ENCODE results near the gene BCL7C. TPM values are rescaled to one million over a fixed set of nuclear protein-coding genes. Genes with fewer than 3 reads are reported as not detected.
A peak's percentile ranks its signal among the peaks of the same experiment; 100 is the strongest.

BCL7C gene
- total and polyA plus RNA-seq, 2 of the 13 experiments (the other 11 are each of a cell fraction or from before 2014, with no cell fraction given), result 17.7 to 33.8 TPM

DNA sequence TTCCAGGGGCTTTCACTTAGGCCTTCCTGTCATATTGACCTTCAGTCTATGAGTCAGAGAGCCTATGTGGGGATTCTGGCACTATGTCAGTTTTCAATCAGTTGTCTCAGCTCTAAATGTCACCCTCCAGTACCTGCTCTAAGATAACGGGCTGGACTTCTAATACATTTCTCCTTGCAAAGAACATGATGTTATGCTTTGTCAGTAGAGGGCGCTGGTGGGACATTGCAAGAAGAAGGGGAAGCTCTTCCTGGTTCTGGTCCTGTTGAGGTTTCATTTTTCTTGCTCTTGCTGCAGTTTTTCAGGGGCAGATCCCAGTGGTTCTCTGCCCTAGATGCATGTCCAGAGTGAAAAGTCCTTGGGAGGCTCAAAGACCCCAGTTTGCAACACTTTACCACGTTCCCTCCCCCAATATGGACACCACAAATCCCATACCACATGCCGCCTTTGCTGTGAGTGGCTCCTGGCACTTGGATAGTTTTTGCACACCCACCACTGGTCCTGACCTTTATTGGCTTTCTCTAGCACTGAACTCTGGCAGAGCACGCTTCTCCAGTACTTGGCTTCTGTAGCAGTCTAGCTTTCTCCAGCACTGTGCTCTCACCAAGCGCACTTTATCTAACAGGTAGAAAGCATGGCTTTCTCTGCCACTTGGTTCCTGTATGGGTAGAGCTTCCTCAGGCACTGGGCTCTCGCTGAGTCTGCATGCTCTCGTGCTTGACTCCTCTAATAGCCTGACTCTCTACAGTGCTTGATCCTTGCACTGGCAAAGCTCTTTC, 49.0 kb downstream of the BCL7C start (continued):
- TF ChIP-seq ASH2L (IDR thresholded peaks at IDR 0.05; ENCODE audit: insufficient read length, low read depth, low read length) (peak; percentile 57), RBM39 (IDR thresholded peaks at IDR 0.05; ENCODE audit: low read depth, low read length, poor library complexity, severe bottlenecking) (no peak), ZNF224 (CRISPR knock-in tag; IDR thresholded peaks at IDR 0.05) (0 out of 2 replicates have a peak, but pooled peaks have one; percentile 28), ZNF451 (CRISPR knock-in tag; IDR thresholded peaks at IDR 0.05) (no peak), NRL (CRISPR knock-in tag; IDR thresholded peaks at IDR 0.05; ENCODE audit: borderline replicate concordance) (no peak), BRD4 (CRISPR knock-in tag; IDR thresholded peaks at IDR 0.05) (no peak), CHD2 (IDR thresholded peaks at IDR 0.05; ENCODE audit: low read depth, low read length) (no peak)
- TF ChIP-seq, protein P1, sequence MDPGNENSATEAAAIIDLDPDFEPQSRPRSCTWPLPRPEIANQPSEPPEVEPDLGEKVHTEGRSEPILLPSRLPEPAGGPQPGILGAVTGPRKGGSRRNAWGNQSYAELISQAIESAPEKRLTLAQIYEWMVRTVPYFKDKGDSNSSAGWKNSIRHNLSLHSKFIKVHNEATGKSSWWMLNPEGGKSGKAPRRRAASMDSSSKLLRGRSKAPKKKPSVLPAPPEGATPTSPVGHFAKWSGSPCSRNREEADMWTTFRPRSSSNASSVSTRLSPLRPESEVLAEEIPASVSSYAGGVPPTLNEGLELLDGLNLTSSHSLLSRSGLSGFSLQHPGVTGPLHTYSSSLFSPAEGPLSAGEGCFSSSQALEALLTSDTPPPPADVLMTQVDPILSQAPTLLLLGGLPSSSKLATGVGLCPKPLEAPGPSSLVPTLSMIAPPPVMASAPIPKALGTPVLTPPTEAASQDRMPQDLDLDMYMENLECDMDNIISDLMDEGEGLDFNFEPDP (CRISPR knock-in tag; conservative IDR thresholded peaks at IDR 0.05), result 0 out of 2 replicates have a peak, but pooled peaks have one; percentile 89
- TF ChIP-seq, protein P2, sequence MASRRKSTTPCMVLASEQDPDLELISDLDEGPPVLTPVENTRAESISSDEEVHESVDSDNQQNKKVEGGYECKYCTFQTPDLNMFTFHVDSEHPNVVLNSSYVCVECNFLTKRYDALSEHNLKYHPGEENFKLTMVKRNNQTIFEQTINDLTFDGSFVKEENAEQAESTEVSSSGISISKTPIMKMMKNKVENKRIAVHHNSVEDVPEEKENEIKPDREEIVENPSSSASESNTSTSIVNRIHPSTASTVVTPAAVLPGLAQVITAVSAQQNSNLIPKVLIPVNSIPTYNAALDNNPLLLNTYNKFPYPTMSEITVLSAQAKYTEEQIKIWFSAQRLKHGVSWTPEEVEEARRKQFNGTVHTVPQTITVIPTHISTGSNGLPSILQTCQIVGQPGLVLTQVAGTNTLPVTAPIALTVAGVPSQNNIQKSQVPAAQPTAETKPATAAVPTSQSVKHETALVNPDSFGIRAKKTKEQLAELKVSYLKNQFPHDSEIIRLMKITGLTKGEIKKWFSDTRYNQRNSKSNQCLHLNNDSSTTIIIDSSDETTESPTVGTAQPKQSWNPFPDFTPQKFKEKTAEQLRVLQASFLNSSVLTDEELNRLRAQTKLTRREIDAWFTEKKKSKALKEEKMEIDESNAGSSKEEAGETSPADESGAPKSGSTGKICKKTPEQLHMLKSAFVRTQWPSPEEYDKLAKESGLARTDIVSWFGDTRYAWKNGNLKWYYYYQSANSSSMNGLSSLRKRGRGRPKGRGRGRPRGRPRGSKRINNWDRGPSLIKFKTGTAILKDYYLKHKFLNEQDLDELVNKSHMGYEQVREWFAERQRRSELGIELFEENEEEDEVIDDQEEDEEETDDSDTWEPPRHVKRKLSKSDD (CRISPR knock-in tag; IDR thresholded peaks at IDR 0.05; ENCODE audit: low read depth), result no peak
- TF ChIP-seq, protein P3, sequence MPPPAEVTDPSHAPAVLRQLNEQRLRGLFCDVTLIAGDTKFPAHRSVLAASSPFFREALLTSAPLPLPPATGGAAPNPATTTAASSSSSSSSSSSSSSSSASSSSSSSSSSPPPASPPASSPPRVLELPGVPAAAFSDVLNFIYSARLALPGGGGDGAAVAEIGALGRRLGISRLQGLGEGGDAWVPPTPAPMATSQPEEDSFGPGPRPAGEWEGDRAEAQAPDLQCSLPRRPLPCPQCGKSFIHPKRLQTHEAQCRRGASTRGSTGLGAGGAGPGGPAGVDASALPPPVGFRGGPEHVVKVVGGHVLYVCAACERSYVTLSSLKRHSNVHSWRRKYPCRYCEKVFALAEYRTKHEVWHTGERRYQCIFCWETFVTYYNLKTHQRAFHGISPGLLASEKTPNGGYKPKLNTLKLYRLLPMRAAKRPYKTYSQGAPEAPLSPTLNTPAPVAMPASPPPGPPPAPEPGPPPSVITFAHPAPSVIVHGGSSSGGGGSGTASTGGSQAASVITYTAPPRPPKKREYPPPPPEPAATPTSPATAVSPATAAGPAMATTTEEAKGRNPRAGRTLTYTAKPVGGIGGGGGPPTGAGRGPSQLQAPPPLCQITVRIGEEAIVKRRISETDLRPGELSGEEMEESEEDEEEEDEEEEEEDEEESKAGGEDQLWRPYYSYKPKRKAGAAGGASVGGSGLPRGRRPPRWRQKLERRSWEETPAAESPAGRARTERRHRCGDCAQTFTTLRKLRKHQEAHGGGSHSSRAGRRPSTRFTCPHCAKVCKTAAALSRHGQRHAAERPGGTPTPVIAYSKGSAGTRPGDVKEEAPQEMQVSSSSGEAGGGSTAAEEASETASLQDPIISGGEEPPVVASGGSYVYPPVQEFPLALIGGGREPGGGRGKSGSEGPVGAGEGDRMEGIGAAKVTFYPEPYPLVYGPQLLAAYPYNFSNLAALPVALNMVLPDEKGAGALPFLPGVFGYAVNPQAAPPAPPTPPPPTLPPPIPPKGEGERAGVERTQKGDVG (CRISPR knock-in tag; IDR thresholded peaks at IDR 0.05; ENCODE audit: borderline replicate concordance), result 0 out of 2 replicates have a peak, but pooled peaks have one; percentile 26
- TF ChIP-seq, protein P4, sequence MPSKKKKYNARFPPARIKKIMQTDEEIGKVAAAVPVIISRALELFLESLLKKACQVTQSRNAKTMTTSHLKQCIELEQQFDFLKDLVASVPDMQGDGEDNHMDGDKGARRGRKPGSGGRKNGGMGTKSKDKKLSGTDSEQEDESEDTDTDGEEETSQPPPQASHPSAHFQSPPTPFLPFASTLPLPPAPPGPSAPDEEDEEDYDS (CRISPR knock-in tag; IDR thresholded peaks at IDR 0.05), result peak; percentile 69

Measured in HepG2 (cell line).